GM03348 (cell line): ENCODE results near the gene BAHCC1.
A peak's percentile ranks its signal among the peaks of the same experiment; 100 is the strongest.

Experiments
- DNase-seq: peaks from one replicate; pipeline ENCODE4 v3.0.0; 2012; ENCODE audit warnings: low spot score

BAHCC1 gene

DNA sequence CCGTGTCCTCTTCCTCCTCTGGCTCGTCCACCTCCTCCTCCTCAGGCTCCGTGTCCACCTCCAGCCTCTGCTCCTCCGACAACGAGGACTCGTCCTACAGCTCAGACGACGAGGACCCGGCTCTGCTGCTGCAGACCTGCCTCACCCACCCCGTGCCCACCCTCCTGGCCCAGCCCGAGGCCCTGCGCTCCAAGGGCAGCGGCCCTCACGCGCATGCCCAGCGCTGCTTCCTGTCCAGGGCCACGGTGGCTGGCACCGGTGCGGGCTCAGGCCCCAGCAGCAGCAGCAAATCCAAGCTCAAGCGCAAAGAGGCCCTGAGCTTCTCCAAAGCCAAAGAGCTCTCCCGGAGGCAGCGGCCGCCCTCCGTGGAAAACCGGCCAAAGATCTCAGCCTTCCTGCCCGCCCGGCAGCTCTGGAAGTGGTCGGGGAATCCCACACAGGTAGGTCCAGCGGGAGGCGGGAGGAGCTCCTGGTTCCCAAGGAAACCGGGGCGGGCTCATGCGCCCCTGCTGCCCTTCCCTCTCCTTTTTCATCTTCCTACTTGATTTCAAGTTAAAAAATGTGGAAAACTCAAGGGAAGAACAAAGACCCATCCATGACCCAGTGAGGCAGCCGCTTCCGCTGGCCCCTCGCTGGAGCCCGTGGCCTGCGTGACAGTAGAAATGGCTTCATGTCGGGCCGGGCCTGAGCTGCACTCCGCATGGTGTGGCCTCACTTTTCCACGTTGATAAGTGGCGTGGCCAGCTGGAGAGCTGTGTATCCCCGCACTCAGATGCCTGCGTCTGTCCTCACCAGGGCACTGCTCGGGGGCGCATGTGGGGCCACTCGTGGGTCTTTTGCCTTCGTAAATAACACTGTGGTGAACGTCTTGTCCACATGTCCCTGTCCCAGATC, 66.6 kb downstream of the BAHCC1 start:
- DNase-seq, result no peak

- DNase-seq, result no peak
Measured at GRCh38 chr17:81462506-81463125, 67.4 kb downstream of the BAHCC1 start.

- no peak for DNase-seq
Measured at GRCh38 chr17:81463506-81463905, 68.2 kb downstream of the BAHCC1 start.

DNA sequence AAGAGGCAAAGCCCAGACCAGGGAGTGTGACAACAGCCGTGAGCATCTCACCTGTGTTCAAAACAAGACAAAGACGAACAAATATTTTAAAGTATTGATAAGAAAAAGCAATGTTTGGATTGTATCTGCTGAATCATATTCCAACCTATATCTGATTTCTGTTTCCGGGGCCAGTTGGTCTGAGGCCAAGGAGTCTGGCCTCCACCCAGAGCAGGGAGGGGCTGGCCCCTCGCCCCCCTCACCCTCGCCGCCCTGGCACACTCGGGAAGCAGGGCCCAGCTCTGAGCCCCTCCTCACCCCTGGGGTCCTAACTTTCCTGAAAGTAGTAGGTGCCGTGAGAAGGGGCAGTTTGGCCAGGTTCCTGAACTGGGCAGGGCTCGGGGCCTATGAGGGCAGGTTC, 69.3 kb downstream of the BAHCC1 start:
- no peak for DNase-seq

- DNase-seq, result no peak
Measured at GRCh38 chr17:81465910-81466309, 70.7 kb downstream of the BAHCC1 start.

DNA sequence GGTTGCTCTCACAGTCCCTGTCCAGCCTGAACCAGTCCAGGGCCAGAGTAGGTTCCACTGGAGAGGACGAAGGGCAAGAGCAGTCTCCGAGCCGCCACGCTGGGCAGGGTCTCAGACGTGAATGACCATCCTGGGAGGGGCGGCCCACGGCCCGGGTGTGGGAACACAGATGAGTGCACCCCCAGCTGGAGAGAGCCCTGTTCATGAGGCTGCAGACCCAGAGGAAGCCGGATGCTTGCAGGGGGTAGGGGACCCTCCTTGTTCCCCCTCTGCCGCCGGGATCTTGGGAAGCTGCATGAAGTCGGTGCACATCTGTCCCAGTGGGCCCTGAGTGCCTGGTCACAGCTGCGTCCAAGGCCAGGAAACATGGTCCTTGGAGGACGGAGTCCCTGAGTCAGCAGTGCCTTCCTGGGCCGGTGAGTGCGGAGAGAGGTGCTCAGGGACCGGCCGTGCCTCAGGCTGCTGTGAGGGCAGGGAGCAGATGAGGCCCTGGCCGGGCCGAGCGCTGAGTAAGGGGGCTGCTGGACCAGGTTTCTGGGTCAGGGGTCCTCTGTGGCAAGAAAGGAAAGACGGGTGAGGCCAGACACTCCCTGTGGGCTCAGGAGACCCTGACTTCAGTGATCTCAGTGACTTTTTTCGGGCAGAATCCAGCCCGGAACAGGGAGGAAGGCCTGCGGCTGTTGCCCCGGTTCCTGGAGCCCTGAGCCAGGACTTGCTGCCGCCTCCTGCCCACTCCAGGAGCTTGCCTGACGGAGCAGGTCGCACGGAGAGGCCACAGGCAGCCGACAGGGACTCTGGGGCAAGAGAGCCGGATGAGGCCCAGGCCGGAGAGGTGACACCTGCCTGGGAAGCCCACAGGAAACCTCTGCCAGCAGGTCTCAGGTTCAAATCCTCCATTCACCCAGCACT, 71.6 kb downstream of the BAHCC1 start:
- DNase-seq, result no peak

- no peak for DNase-seq
Measured at GRCh38 chr17:81468111-81468769, 73.0 kb downstream of the BAHCC1 start.

- no peak for DNase-seq
Measured at GRCh38 chr17:81468770-81469121, 73.5 kb downstream of the BAHCC1 start.

DNA sequence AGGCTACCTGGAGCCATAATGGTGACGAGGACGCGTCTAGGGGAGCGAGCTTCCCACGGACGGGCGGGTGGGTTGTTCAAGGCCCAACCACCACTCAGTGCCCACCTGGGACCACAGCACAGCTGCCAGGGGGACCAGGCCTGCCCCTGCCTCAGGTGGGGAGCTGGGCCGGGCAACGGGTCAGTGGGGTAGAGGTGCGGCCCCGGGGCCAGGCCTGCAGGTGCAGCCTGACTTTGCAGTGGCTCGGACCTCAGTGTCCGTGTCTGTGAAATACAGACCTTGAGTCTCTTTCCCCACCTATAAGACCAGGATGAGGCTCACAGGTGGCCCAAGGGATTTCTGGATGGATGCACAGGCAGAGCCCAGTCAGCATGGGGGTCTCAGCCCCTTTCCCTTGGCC, 74.0 kb downstream of the BAHCC1 start:
- DNase-seq, result no peak

DNA sequence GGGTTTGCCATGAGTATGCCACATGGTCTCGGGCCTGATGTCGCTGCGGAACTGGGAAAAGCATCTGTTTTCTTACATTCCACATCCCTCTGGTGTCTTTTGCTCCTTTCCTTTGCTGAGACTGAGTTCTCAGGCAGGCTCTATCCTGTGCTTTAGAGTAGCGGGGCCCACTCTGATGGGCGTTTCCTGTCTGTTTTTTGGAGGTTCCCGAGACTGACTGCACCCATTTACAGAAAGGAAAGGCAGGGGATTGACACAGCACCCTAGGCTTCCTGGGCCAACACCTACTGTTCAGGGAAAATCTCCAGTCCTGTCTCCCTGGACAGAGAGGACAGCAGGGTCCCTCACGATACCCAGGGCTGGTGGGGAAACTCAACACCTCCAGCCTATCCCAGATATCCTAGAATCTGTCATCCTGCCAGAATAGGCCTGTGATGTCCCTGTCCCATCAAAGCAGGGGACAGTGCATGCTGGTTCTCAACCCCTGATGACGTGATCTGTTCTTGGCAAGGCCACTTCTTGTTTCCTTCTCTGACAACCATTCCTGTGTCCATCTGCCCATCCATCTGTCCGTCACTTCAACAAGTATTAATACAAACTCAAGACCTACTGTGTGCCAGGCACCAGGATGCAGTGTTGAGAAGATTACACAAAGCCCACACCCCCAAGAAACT, 75.2 kb downstream of the BAHCC1 start:
- DNase-seq, result no peak

GRCh38 chr17:81470944-81471817, 75.9 kb downstream of the BAHCC1 start:
- DNase-seq, result peak; percentile 56

- DNase-seq, result peak; percentile 96
Measured at GRCh38 chr17:81471818-81472456, 76.7 kb downstream of the BAHCC1 start.

GRCh38 chr17:81473019-81473418, 77.8 kb downstream of the BAHCC1 start:
- DNase-seq, result no peak

- DNase-seq, result no peak
Measured at GRCh38 chr17:81474958-81475357, 79.7 kb downstream of the BAHCC1 start.

GRCh38 chr17:81476097-81476496, 80.8 kb downstream of the BAHCC1 start:
- no peak for DNase-seq

DNA sequence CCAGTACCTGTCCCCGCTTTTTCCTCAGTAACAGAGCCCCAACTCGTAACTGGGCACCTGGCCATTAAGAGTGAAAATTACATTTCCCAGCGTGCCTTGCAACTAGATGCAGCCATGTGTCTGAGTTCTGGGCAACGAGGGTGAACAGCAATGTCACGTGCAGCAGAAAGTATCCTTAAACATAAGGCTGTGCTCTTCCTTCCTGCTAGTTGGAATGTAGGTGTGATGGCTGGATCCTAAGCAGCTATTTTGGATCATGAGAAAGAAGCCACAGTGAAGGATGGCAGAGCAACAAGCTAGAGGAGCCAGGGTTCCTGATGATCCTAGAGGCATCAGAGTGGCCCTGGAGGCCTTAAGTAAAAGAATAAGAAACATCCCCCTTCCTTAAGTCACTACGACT, 81.4 kb downstream of the BAHCC1 start:
- DNase-seq, result no peak

- DNase-seq, result no peak
Measured at GRCh38 chr17:81477173-81477572, 81.9 kb downstream of the BAHCC1 start.

GRCh38 chr17:81478119-81478518, 82.9 kb downstream of the BAHCC1 start:
- DNase-seq, result no peak

DNA sequence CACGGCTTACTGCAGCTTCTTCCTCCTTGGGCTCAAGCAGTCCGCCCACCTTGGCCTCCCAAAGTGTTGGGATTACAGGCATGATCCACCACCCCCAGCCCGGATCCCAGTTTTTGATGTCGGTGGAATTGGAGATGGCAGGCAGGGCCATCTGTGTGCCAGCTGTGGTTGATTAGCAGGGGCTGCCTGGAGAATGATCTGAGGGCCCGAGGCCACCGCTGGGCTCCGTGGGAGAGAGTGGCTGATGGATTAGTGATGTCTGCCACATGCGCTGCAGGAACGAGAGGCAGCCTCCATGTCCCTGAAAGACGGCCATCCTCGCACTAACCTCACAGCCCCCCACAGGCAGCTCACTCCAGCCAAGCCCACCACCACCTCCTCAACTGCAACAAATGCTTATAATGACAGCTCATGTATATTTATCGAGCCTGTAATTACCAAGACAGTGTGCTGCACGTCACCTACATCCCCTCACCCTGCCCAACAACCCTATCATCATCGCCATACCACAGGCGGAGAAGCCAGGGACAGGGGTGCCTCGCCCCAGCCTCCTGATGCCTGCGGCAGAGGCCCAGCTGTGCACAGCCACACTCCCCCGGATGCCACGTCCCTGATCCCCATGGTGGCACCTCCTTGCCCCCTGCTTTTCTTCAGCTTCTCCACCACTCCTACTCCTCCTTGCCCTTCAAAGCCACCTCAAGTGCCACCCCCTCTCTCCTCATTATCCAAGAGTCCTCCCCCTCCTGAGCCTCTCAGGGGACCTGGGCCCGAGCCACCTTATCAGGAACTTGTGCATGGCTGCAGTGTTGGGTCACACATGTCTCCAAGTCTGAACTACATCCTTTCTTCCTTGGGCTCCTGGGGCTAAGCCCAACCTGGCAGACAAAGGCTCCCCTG, 84.2 kb downstream of the BAHCC1 start:
- DNase-seq, result no peak
